HG03039 (cell line): ENCODE results near the gene PRKRA.
"Not testable (repeated sequence)": the region's sequence is repeated elsewhere in the genome, so short reads cannot be mapped to it uniquely, and the experiment has no call there.

ENCODE experiments used
- ATAC-seq: cut with Tn5 transposase; IDR thresholded peaks from one replicate; pipeline ENCODE4 v1.9.1; 2021; ENCODE audit warnings: mild to moderate bottlenecking, moderate library complexity; ENCODE audit not compliant: unreplicated experiment

The PRKRA gene

GRCh38 chr2:178414266-178415247 is 36.4 kb downstream of the PRKRA start:
- ATAC-seq: peak; percentile 80

GRCh38 chr2:178413472-178414265 is 37.3 kb downstream of the PRKRA start:
- peak; percentile 80 for ATAC-seq

GRCh38 chr2:178412453-178412852 is 38.5 kb downstream of the PRKRA start:
- ATAC-seq: not testable (repeated sequence)

- ATAC-seq: no peak
These were observed 38.9 kb downstream of the PRKRA start for GRCh38 chr2:178412047-178412446.

GRCh38 chr2:178409261-178409660 is 41.7 kb downstream of the PRKRA start:
- no peak for ATAC-seq

GRCh38 chr2:178404368-178404767 is 46.6 kb downstream of the PRKRA start:
- peak; percentile 100 for ATAC-seq

GRCh38 chr2:178403671-178404306 is 47.2 kb downstream of the PRKRA start:
- ATAC-seq: peak; percentile 20

GRCh38 chr2:178401994-178402437 is 49.0 kb downstream of the PRKRA start:
- no peak for ATAC-seq

- ATAC-seq: no peak
These were observed 53.9 kb downstream of the PRKRA start for GRCh38 chr2:178397002-178397605.

- no peak for ATAC-seq
These were observed 54.9 kb downstream of the PRKRA start for GRCh38 chr2:178395941-178396570.

GRCh38 chr2:178395295-178395694 is 55.7 kb downstream of the PRKRA start:
- no peak for ATAC-seq

- ATAC-seq: no peak
These were observed 56.1 kb downstream of the PRKRA start for GRCh38 chr2:178394859-178395258.

- ATAC-seq: no peak
These were observed 58.8 kb downstream of the PRKRA start for GRCh38 chr2:178392215-178392614.

- ATAC-seq: no peak
These were observed 59.3 kb downstream of the PRKRA start for GRCh38 chr2:178391701-178392100.

- no peak for ATAC-seq
These were observed 62.7 kb downstream of the PRKRA start for GRCh38 chr2:178388287-178388686.

GRCh38 chr2:178386986-178387597 is 63.9 kb downstream of the PRKRA start:
- no peak for ATAC-seq

GRCh38 chr2:178385595-178386148 is 65.3 kb downstream of the PRKRA start:
- ATAC-seq: no peak

GRCh38 chr2:178383718-178384117 is 67.3 kb downstream of the PRKRA start:
- ATAC-seq: no peak
